SK-N-MC (cell line): ENCODE results near the gene FBXL17.

Source experiments
- FOXP2 ChIP-seq: optimal IDR thresholded peaks from 2 replicates; pipeline ENCODE3; 2011; ENCODE audit warnings: mild to moderate bottlenecking, moderate library complexity; ENCODE audit not compliant: insufficient read depth; ENCODE audit errors: extremely low read length, control extremely low read depth
- POLR2AphosphoS5 ChIP-seq: IDR thresholded peaks from 2 replicates; pipeline ENCODE4 v1.6.1; 2012; ENCODE audit warnings: mild to moderate bottlenecking, low read depth, low read length, borderline replicate concordance

DNA sequence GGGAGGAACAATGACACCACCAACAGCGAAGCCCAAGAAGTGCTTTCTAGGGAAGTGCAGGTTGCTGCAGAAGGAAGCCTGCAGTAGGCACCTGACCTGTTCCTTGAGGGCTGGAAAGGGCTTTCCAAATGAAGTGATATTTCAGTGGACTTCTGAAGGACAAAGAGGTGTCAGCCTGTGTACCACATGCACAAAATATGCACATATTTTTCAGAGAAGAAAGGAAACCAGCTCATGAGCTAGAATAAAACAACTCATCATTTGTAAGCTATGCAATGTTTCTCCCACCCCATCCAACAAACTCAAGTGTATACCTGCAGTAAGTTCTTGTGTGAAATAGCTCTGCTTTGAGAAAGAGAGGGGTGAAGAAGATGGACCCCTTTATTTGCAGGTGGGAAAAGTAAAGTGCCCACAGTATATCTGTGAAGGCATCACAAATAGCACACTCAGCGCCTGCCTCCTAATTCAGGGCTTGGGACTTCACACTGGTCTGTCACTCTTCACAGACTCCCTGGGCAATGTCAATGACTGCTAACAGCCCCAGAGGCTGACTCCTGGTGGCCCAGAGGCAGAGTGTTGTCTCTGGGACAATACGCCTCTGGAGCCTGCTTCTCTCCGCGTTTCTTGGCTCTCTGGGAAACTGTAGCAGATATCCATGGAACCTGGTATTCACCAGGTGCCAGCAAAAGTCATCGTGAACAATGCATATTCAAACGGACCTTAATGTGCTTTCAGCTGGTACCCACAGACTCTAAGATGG is 513.1 kb downstream of the FBXL17 start:
- TF ChIP-seq FOXP2, result no peak
- TF ChIP-seq POLR2AphosphoS5, result no peak
